Stimulated activated CD8-positive, alpha-beta memory T cell treated with anti-CD3 and anti-CD28 coated beads, Interleukin-12 subunit alpha, Interleukin-12 subunit beta, amount 100 ng/mL, for 24 hours (primary cell): ENCODE data around the gene CHTF8.
A peak's percentile ranks its signal among the peaks of the same experiment; 100 is the strongest.
"Not testable (repeated sequence)": the region's sequence is repeated elsewhere in the genome, so short reads cannot be mapped to it uniquely, and the experiment has no call there.

Experiments used
- DNase-seq: peaks from one replicate; pipeline ENCODE4 v3.0.0-alpha.2; 2020; ENCODE audit errors: extremely low read depth

Gene CHTF8

GRCh38 chr16:69139464-69139863 is 7.1 kb upstream of the CHTF8 start:
- DNase-seq = not testable (repeated sequence)

- no peak for DNase-seq
Measured at GRCh38 chr16:69138608-69139007, 6.2 kb upstream of the CHTF8 start.

GRCh38 chr16:69133373-69133954 is 1.1 kb upstream of the CHTF8 start:
- DNase-seq = no peak

- peak; percentile 59 for DNase-seq
Measured at GRCh38 chr16:69131839-69132423, 457 bp downstream of the CHTF8 start.

GRCh38 chr16:69131167-69131838 is 1.1 kb downstream of the CHTF8 start:
- DNase-seq = no peak

DNA sequence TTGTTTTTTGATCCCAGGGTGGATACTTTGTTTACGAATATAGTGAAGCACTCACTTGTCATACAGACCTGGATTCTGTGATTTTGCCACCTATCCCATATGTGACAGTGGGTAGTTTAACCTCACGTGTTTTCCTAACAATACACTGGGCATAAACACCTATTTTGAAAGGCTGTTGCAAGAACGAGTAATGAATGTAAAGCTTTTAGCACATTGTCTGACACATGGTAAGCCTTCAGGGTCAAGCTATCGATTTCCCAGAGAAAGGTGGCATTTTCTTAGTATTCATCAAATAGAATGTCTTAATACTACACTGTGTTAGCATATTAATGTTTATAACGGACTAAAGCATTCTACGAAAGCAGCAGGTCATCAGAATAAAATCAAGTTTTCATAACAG is 1.9 kb downstream of the CHTF8 start:
- no peak for DNase-seq

DNA sequence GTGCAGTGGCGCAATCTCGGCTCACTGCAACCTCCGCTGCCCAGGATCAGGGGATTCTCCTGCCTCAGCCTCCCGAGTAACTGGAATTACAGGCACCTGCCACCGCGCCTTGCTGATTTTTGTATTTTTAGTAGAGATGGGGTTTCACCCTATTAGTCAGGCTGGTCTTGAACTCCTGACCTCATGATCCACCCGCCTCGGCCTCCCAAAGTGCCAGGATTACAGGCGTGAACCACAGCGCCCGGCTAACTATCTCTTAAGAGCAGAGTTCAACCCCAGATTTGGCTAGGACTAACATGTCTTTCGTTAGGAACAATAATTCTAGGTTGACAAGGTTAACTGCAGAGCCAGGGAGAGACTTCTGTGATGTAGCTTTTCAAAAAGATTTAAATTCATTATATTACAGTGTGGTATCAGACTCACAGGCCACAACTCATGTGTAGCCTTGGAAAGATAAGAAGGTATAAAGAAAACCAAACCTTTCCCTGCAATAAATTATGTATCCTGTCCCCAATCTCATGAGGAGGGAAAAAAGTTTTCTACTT is 4.3 kb downstream of the CHTF8 start:
- DNase-seq = no peak

DNA sequence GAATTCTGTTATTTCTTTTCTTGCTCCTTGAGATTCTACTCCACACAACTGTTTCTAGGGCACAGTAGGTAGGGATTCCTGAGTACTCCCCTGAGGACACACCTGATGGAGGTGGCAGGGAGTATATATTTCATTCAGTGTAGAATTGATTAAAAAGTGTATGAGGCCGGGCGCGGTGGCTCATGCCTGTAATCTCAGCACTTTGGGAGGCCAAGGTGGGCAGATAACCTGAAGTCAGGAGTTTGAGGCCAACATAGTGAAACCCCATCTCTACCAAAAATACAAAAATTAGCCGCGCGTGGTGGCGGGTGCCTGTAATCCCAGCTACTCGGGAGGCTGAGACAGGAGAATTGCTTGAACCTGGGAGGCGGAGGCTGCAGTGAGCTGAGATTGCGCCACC is 5.6 kb downstream of the CHTF8 start:
- DNase-seq = not testable (repeated sequence)

GRCh38 chr16:69126221-69126620 is 6.2 kb downstream of the CHTF8 start:
- DNase-seq = no peak

DNA sequence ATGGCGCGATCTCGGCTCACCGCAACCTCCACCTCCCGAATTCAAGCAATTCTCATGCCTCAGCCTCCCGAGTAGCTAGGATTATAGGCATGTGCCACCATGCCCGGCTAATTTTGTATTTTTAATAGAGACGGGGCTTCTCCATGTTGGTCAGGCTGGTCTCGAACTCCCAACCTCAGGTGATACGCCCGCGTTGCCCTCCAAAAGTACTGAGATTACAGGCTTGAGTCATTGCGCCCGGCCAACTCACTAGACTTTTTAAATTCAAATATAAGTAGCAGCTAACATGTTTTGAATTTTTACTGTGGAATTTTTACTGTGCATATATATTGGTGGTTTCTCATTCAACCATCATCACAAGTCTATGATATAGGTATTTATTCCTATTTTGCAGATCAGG is 7.4 kb downstream of the CHTF8 start:
- DNase-seq = not testable (repeated sequence)

DNA sequence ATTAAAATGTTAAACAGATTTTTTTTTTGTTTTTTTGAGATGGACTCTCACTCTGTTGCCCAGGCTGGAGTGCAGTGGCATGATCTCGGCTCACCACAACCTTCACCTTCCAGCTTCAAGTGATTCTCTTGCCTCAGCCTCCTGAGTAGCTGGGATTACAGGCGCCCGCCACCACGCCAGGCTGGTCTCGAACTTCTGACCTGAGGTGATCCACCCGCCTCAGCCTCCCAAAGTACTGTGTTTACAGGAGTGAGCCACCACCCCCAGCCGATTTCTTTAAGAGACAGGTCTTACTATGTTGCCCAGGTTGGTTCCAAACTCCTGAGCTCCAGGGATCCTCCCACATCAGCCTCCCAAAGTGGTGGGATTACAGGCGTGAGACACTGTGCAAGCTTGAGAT is 8.0 kb downstream of the CHTF8 start:
- not testable (repeated sequence) for DNase-seq

- no peak for DNase-seq
Measured at GRCh38 chr16:69123910-69124309, 8.5 kb downstream of the CHTF8 start.

DNA sequence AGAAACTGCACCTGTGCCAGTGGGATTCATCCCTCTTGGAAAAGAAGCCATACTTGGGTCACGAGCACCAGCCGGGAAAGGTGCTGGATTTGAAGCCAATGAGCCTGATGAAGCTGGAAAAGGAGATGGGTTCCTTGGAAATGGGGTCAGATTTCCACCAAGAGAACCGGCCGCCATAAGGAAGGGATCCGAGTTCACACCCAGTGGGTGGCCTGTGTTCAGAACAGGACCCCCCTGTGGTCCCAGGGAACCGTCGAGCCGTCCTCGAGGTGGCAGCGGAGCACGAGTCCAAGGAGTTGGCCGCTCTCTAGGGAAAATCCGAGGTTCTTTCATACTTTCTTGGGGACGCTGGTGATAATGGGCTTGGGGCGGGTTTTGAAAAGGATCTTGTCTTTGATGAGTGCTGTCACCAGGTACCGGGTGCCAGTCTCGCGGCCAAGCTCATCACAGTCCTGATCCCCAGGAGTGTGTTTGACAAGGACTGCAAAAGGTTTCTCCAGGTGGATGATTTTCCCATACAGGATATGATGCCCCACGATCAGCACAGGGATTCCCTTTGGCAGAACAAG is 12.2 kb downstream of the CHTF8 start:
- DNase-seq = no peak

GRCh38 chr16:69119536-69119935 is 12.9 kb downstream of the CHTF8 start:
- no peak for DNase-seq

DNA sequence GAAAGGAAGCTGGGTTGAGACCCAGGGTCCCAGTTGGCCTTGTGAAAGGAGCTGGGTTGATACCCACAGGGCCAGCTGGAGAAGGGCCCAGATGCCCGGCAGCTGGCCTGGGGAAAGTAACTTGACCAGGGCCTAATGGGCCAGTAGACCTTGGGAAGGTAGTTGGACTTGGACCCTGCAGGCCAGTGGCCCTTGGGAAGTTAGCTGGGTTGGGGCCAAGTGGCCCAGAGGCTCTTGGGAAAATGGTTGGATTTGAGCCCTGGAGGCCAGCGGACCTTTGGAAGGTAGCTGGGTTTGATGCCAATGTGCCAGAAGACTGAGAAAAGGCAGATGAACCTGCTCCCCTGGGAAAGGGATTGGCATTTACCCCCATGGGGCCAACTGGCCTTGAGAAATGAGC is 13.4 kb downstream of the CHTF8 start:
- DNase-seq = no peak

DNA sequence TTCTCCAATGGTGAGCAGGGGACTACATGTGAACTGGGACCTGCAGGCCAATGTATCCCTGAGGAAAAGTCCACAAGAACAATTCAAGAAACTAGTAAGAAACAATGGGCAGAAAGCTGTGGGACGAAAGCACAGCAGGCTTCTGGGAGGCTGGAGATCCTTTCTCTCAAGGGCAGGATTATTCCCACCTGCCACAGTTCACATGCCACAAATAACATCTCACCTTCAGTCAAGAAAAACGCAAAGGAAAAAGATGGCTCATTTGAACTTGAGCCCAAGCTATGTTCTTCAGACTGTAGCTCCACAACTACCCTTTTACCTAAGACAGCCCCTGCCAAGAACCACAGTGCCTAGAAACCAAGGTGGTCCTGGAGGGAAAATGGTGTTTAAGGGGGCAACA is 13.9 kb downstream of the CHTF8 start:
- DNase-seq = no peak

DNA sequence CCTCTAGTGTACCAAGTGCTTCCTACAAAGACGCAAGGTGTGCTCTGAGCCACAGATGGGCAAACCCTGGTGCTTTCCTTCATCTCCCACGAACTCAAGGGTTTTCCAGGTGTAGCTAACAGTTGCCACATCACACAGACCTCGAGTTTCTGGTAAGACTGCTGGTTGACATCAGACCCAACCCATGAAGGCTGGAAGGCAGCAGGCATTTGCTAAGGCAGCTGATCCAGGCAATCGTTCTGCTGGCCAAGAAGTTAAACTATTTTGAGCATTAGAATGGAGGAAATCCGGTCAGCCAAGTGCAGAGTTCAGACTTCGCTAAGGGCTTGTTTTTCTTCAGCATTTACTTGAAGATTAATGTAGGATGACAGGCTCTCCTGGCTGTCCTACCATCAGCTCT is 15.5 kb downstream of the CHTF8 start:
- DNase-seq = no peak

GRCh38 chr16:69116256-69116875 is 16.0 kb downstream of the CHTF8 start:
- no peak for DNase-seq

- DNase-seq = no peak
Measured at GRCh38 chr16:69115837-69116236, 16.6 kb downstream of the CHTF8 start.

GRCh38 chr16:69115361-69115760 is 17.0 kb downstream of the CHTF8 start:
- no peak for DNase-seq

DNA sequence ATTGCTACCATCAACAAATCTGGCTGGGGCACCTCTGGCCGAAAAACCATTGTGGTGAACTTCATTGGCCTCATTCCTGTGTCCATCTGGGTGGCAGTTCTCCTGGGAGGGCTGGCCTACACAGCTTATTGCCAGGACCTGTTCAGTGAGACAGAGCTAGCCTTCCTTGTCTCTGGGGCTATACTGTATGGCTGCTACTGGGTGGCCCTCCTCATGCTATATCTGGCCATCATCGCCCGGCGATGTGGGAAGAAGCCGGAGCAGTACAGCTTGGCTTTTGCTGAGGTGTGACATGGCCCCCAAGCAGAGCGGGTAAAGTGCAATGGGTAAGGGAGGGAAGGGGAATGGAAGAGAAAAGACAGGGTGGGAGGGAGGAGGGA is 17.4 kb downstream of the CHTF8 start:
- DNase-seq = no peak

- DNase-seq = no peak
Measured at GRCh38 chr16:69114346-69114975, 17.9 kb downstream of the CHTF8 start.
